AG04450 (cell line): ENCODE data around the gene BAHCC1. TPM values are rescaled to one million over a fixed set of nuclear protein-coding genes. Genes with fewer than 3 reads are reported as not detected.

Experiments
- CTCF ChIA-PET: fragments of 300-600, 350-600 bp; formaldehyde crosslinking; extraction: SDS; loops from one replicate; lab custom pipeline; 2022; ENCODE audit warnings: antibody characterized with exemption, inconsistent platforms; lab: Charles Lee
- POLR2A ChIA-PET: fragments of 350-600 bp; formaldehyde crosslinking; extraction: SDS; loops from one replicate; lab custom pipeline; 2021; ENCODE audit warnings: antibody characterized with exemption, inconsistent platforms; lab: Yijun Ruan, JAX
- DNase-seq: peaks from one replicate; pipeline ENCODE4 v3.0.0-alpha.2; 2011; ENCODE audit warnings: low read depth, low spot score
- H3K27ac ChIP-seq: one replicate; pipeline ENCODE4 v1.5.1; 2012; ENCODE audit warnings: low read depth, low read length, control low read depth
- H3K27me3 ChIP-seq: one replicate; pipeline ENCODE4 v1.6.0; 2012; ENCODE audit warnings: low read length; ENCODE audit not compliant: control insufficient read depth, insufficient read depth
- H3K4me3 ChIP-seq: 2 replicates; pipeline ENCODE4 v1.5.1; 2011; ENCODE audit warnings: mild to moderate bottlenecking, low read depth, low read length, control low read depth
- H3K9me3 ChIP-seq: 2 replicates; pipeline ENCODE4 v1.5.1; 2012; ENCODE audit warnings: low read length; ENCODE audit not compliant: control insufficient read depth, insufficient read depth
- polyA plus RNA-seq: library from polyadenylated mRNA; depleted of rRNA; stranded (reverse); fragments of >200 nt; gene quantifications from 2 replicates; pipeline ENCODE4 v1.2.3, GENCODE V29; 2011
- TF ChIP-seq, protein P1 (sequence below): IDR thresholded peaks from 2 replicates; pipeline ENCODE4 v1.5.1; 2011; ENCODE audit warnings: low read depth, low read length, control low read depth, inconsistent platforms

Gene BAHCC1
- polyA plus RNA-seq, 1 experiment = 1.3 TPM

DNA sequence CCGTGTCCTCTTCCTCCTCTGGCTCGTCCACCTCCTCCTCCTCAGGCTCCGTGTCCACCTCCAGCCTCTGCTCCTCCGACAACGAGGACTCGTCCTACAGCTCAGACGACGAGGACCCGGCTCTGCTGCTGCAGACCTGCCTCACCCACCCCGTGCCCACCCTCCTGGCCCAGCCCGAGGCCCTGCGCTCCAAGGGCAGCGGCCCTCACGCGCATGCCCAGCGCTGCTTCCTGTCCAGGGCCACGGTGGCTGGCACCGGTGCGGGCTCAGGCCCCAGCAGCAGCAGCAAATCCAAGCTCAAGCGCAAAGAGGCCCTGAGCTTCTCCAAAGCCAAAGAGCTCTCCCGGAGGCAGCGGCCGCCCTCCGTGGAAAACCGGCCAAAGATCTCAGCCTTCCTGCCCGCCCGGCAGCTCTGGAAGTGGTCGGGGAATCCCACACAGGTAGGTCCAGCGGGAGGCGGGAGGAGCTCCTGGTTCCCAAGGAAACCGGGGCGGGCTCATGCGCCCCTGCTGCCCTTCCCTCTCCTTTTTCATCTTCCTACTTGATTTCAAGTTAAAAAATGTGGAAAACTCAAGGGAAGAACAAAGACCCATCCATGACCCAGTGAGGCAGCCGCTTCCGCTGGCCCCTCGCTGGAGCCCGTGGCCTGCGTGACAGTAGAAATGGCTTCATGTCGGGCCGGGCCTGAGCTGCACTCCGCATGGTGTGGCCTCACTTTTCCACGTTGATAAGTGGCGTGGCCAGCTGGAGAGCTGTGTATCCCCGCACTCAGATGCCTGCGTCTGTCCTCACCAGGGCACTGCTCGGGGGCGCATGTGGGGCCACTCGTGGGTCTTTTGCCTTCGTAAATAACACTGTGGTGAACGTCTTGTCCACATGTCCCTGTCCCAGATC lies 66.6 kb downstream of the BAHCC1 start:
- POLR2A ChIA-PET = interaction anchor here (0.7 to 1.2 kb wide), 2 partner anchors 18 to 240 kb away, joined by 3 read pairs; no protein-coding TSS in a partner anchor
- Histone ChIP-seq H3K27ac (no peak overlapping the region), H3K9me3 (no peaks in the 10 kb centered on the region; the same call in 1 of the 2 replicates), H3K27me3 (no peaks in the 10 kb centered on the region), H3K4me3 (no peak overlapping the region)
- DNase-seq = no peak
- TF ChIP-seq, protein P1, sequence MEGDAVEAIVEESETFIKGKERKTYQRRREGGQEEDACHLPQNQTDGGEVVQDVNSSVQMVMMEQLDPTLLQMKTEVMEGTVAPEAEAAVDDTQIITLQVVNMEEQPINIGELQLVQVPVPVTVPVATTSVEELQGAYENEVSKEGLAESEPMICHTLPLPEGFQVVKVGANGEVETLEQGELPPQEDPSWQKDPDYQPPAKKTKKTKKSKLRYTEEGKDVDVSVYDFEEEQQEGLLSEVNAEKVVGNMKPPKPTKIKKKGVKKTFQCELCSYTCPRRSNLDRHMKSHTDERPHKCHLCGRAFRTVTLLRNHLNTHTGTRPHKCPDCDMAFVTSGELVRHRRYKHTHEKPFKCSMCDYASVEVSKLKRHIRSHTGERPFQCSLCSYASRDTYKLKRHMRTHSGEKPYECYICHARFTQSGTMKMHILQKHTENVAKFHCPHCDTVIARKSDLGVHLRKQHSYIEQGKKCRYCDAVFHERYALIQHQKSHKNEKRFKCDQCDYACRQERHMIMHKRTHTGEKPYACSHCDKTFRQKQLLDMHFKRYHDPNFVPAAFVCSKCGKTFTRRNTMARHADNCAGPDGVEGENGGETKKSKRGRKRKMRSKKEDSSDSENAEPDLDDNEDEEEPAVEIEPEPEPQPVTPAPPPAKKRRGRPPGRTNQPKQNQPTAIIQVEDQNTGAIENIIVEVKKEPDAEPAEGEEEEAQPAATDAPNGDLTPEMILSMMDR = no peak
- CTCF ChIA-PET = interaction anchor here (0.6 to 0.8 kb wide), 2 partner anchors 23 to 152 kb away, joined by 3 to 4 read pairs; no protein-coding TSS in a partner anchor

DNA sequence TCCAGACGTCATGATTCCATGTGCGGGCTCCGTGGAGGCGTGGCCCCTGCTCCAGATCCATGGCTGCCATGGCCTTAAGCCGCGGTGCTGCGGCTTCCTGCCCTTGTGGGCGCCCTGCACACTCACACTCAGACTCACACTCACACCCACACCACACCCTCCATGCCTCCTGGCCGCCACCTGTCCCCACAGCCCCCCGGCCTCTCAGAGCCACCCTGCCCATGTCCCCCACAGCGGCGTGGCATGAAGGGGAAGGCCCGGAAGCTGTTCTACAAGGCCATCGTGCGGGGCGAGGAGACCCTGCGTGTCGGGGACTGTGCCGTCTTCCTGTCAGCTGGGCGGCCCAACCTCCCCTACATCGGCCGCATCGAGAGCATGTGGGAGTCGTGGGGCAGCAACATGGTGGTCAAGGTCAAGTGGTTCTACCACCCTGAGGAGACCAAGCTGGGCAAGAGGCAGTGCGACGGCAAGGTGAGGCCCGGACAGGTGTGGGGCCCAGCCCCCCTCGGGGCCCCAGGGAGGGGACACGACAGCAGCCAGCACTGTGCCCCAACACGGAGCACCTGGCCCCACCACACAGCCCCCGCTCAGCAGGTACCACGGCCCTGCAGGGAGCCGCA lies 67.4 kb downstream of the BAHCC1 start:
- H3K27me3 ChIP-seq = no peaks in the 10 kb centered on the region
- no peaks in the 10 kb centered on the region; the same call in 1 of the 2 replicates for H3K9me3 ChIP-seq
- no peak for DNase-seq
- TF ChIP-seq, protein P1 = no peak
- H3K4me3 ChIP-seq = no peak overlapping the region
- H3K27ac ChIP-seq = no peak overlapping the region
- ChIA-PET CTCF (no interaction called here), POLR2A (interaction anchor here (0.7 kb wide), 1 partner anchor 239 kb away, joined by 3 read pairs; no protein-coding TSS in a partner anchor)

DNA sequence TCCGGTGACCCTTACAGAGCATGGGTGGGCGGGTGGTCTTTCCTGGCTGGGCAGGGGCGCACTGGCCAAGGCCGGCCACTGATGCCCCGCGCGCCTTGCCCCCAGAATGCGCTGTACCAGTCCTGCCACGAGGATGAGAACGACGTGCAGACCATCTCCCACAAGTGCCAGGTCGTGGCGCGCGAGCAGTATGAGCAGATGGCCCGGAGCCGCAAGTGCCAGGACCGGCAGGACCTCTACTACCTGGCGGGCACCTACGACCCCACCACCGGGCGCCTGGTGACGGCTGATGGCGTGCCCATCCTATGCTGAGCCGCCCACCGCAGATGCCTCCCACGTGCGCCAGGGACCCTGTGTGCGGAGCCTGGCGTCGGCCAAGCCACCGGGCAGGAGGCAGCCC lies 68.2 kb downstream of the BAHCC1 start:
- Histone ChIP-seq H3K4me3 (no peak overlapping the region), H3K27me3 (no peaks in the 10 kb centered on the region), H3K9me3 (no peaks in the 10 kb centered on the region; the same call in 1 of the 2 replicates), H3K27ac (no peak overlapping the region)
- DNase-seq = no peak
- ChIA-PET CTCF (no interaction called here), POLR2A (no interaction called here)
- TF ChIP-seq, protein P1 = no peak

DNA sequence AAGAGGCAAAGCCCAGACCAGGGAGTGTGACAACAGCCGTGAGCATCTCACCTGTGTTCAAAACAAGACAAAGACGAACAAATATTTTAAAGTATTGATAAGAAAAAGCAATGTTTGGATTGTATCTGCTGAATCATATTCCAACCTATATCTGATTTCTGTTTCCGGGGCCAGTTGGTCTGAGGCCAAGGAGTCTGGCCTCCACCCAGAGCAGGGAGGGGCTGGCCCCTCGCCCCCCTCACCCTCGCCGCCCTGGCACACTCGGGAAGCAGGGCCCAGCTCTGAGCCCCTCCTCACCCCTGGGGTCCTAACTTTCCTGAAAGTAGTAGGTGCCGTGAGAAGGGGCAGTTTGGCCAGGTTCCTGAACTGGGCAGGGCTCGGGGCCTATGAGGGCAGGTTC lies 69.3 kb downstream of the BAHCC1 start:
- no peak overlapping the region for H3K27ac ChIP-seq
- DNase-seq = no peak
- TF ChIP-seq, protein P1 = no peak
- CTCF ChIA-PET = no interaction called here
- H3K9me3 ChIP-seq = no peaks in the 10 kb centered on the region; the same call in 1 of the 2 replicates
- POLR2A ChIA-PET = no interaction called here
- no peaks in the 10 kb centered on the region for H3K27me3 ChIP-seq
- no peak overlapping the region for H3K4me3 ChIP-seq
